Body of pancreas (tissue), 4 donors: ENCODE results near the gene PRX.

Source experiments
- CTCF ChIP-seq, 7 experiments: fragments of 450-650 bp in 4 of 7; fragments of 200-600 bp in 3 of 7; sonication (generic) in 3 of 7; IDR thresholded peaks; one replicate each; pipeline ENCODE4 v1.5.1; 2016 to 2019; ENCODE audit warnings: antibody characterized with exemption in 7 of 7
- POLR2A ChIP-seq, 3 donors: fragments of 450-650 bp; IDR thresholded peaks; one replicate each; pipeline ENCODE4 v1.6.1; 2016; ENCODE audit warnings: antibody characterized with exemption in 3 of 3, mild to moderate bottlenecking in 2 of 3

DNA sequence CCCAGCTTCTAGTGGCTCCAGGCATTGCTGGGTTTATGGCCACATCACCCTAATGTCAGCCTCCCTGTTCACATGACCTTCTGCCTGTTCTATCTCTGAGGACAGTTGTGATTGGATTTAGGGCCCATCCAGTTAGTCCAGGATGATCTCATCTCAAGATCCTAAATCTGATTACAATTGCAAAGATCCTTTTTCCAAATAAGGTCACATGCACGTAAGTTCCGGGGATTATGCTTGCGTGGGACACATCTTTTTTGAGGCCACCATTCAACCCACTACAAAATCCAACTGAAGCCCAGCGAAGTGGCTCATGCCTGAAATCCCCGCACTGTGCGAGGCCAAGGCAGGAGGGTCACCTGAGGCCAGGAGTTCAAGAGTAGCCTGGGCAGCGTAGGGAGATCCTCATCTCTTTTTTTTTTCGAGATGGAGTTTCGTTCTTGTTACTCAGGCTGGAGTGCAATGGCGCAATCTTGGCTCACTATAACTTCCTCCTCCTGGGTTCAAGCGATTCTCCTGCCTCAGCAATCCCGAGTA is 52.4 kb downstream of the PRX start:
- TF ChIP-seq POLR2A (IDR thresholded peaks at IDR 0.05) (no peak), CTCF (IDR thresholded peaks at IDR 0.05) (no peak)
